D721Med (cell line): ENCODE measurements around the gene PRKACB.
"Not testable (repeated sequence)": the region's sequence is repeated elsewhere in the genome, so short reads cannot be mapped to it uniquely, and the experiment has no call there.

Experiments
- DNase-seq: peaks from one replicate; pipeline ENCODE4 v3.0.0; 2011; ENCODE audit warnings: low spot score; ENCODE audit not compliant: insufficient read length
- FAIRE-seq: peaks from 2 replicates; lab custom pipeline; 2011; peaks lifted over from hg19 to GRCh38; lab: Jason Lieb, UNC
- TF ChIP-seq, protein P1 (sequence below): IDR thresholded peaks from 2 replicates; pipeline ENCODE4 v1.5.1; 2012; ENCODE audit warnings: mild to moderate bottlenecking, control low read depth; ENCODE audit not compliant: insufficient read depth; ENCODE audit errors: missing control alignments

PRKACB gene

DNA sequence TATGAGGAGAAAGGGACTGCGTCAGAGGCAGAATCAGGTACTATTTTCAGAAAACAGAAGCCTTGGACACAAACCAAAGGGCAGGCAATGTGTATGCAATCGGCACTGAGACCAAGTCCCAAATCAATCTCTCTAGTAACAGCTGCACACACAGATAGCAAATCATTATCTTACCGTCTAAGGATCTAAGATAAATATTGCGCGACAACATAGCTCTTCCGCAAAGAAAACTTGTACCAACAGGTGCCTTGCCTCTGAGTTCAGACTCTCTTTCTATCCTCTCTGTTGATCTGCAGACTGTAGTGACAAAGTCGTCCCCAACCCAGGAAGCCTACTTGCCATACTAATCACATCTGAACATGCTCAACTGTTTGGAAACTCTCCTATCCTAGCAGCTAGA lies 134.8 kb downstream of the PRKACB start:
- no peak for FAIRE-seq
- TF ChIP-seq, protein P1, sequence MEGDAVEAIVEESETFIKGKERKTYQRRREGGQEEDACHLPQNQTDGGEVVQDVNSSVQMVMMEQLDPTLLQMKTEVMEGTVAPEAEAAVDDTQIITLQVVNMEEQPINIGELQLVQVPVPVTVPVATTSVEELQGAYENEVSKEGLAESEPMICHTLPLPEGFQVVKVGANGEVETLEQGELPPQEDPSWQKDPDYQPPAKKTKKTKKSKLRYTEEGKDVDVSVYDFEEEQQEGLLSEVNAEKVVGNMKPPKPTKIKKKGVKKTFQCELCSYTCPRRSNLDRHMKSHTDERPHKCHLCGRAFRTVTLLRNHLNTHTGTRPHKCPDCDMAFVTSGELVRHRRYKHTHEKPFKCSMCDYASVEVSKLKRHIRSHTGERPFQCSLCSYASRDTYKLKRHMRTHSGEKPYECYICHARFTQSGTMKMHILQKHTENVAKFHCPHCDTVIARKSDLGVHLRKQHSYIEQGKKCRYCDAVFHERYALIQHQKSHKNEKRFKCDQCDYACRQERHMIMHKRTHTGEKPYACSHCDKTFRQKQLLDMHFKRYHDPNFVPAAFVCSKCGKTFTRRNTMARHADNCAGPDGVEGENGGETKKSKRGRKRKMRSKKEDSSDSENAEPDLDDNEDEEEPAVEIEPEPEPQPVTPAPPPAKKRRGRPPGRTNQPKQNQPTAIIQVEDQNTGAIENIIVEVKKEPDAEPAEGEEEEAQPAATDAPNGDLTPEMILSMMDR = no peak
- no peak for DNase-seq

DNA sequence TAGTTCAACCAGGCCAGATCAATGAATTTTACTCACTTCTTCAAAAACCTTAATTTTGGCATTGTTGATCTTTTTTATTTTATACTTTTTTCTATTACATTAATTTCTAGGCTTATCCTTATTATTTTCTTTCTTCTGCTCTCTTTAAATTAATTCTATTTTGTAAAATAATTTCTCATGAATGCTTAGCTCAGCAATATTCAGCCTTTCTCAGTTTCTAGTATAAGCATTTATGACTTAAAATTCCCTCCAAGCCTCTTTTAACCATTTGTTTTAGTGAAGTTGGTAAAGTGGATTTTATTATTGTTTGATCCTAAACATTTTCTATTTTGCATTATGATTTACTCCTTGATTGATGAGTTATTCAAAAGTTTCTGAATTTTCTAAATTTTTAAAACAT lies 136.8 kb downstream of the PRKACB start:
- TF ChIP-seq, protein P1 = no peak
- DNase-seq (no peak), FAIRE-seq (no peak)

DNA sequence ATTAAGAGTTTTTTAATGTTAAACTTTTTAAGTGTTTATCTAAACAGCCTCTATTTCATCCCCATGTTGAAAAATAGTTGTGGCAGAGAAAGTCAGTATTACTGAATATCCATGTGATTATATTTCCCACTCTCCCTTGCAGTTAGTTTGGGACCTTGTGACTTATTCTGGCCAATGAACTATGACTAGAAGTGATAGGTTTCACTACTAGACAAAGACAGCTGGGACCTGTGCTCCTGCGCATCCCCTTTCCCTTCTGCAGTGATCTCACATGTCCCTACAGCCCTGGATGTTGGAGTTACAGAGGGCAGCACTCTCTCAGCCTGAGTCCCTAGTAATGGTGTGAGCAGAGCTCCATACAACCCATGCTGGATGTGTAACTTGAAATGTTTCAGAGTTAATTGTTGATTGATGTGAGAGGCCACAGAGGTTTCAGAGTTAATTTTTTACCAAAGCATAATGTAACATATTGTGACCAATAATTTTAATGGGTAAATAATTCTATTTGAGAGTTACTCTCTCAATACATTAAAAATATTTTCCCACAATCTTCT lies 138.8 kb downstream of the PRKACB start:
- TF ChIP-seq, protein P1 = no peak
- DNase-seq = no peak
- FAIRE-seq = no peak

DNA sequence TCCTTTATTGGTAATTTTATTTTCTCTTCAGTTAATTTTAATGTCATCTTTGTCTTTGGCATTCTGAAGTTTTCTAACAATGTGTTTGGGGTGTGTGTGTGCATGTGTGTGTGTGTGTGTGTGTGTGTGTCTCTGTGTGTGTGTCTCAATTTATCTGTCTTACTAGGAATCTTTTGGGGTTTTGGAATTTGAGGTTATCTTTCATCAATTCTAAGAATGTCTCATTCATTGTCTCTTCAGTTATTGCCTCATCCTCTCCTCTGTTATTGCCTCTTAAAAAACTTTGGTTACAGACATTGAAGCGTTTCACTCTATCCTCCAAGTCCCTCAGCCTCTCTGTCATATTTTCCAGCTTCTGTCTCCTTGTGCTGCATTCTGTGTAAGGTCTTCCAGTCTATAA lies 139.3 kb downstream of the PRKACB start:
- TF ChIP-seq, protein P1 = no peak
- FAIRE-seq = no peak

DNA sequence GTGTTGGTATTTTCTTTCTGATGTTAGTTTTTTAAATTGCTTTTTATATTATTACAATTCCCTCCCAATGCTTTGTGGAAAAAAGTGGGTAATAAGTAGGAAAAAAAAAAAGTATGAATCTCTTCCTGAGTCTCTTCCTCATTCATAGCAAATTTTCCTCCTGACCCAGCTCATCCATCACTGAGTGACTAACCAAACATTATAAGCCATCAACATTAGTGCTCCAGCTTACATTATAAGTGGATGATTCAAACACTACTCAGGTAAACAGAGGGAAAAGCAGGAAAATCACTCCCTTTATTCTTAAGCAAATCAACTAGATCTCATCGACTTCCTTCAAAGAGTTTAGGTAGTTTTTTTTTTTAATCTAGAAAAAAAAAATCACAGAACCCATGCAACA lies 142.0 kb downstream of the PRKACB start:
- DNase-seq = no peak
- FAIRE-seq = no peak
- TF ChIP-seq, protein P1 = no peak

More for the DNA sequence above, 139.3 kb downstream of the PRKACB start:
- DNase-seq = no peak

DNA sequence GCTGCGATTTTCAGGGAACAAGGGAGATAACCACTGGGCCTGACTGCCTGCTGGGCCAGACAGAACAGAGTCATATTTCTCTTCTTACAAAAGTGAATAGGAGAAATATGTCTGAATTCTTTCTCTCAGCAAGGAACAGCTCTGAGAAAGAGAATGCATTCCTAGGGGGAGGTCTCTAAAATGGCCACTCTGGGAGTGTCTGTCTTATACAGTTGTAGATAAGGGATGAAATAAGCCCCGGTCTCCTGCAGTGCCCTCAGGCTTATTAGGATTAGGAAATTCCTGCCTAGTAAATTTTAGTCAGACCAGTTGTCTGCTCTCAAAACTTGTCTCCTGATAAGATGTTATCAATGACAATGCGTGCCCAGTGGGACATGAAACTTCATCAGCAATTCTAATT lies 143.3 kb downstream of the PRKACB start:
- not testable (repeated sequence) for FAIRE-seq, DNase-seq
